Trophoblast cell (in vitro differentiated cells and primary cell): ENCODE measurements around the gene HNRNPC.

Experiments used
- DNase-seq, 2 donors: peaks; one replicate each; pipeline ENCODE4 v3.0.0-alpha.2; 2016
- H2AFZ ChIP-seq: 2 replicates; pipeline ENCODE4 v1.6.1; 2013; ENCODE audit warnings: low read length, moderate library complexity, mild to moderate bottlenecking; ENCODE audit not compliant: insufficient read depth, poor library complexity
- H2AK5ac ChIP-seq: 2 replicates; pipeline ENCODE4 v1.6.1; 2013; ENCODE audit warnings: mild to moderate bottlenecking, low read length
- H2BK120ac ChIP-seq: 2 replicates; pipeline ENCODE4 v1.6.1; 2013; ENCODE audit warnings: low read length, mild to moderate bottlenecking, moderate library complexity; ENCODE audit not compliant: insufficient read depth, poor library complexity
- H2BK12ac ChIP-seq: 2 replicates; pipeline ENCODE4 v1.6.1; 2013; ENCODE audit warnings: mild to moderate bottlenecking, low read length, moderate library complexity
- H2BK5ac ChIP-seq: 2 replicates; pipeline ENCODE4 v1.6.1; 2013; ENCODE audit warnings: low read length, low read depth, moderate library complexity, mild to moderate bottlenecking; ENCODE audit not compliant: poor library complexity
- H3K14ac ChIP-seq: 2 replicates; pipeline ENCODE4 v1.6.1; 2013; ENCODE audit warnings: mild to moderate bottlenecking, low read length
- H3K18ac ChIP-seq: 2 replicates; pipeline ENCODE4 v1.6.1; 2013; ENCODE audit warnings: mild to moderate bottlenecking, low read length
- H3K23ac ChIP-seq: 2 replicates; pipeline ENCODE4 v1.6.1; 2013; ENCODE audit warnings: low read length
- H3K27ac ChIP-seq: 2 replicates; pipeline ENCODE4 v1.5.1; 2013; ENCODE audit warnings: low read depth, mild to moderate bottlenecking, inconsistent platforms, low read length, moderate library complexity
- H3K27me3 ChIP-seq: 2 replicates; pipeline ENCODE4 v1.6.1; 2013; ENCODE audit warnings: inconsistent platforms, mild to moderate bottlenecking, low read length, moderate library complexity; ENCODE audit not compliant: insufficient read depth
- H3K36me3 ChIP-seq, 2 experiments: 1 replicate in 1 of 2; 2 replicates in 1 of 2; pipeline ENCODE4 v1.6.1; 2013; ENCODE audit warnings: low read length in 2 of 2, mild to moderate bottlenecking in 2 of 2, moderate library complexity in 1 of 2; ENCODE audit not compliant: insufficient read depth in 2 of 2, control insufficient read depth in 1 of 2
- H3K4ac ChIP-seq: 2 replicates; pipeline ENCODE4 v1.6.1; 2013; ENCODE audit warnings: low read depth, mild to moderate bottlenecking, low read length, moderate library complexity
- H3K4me1 ChIP-seq, 2 experiments: 1 replicate in 1 of 2; 2 replicates in 1 of 2; pipeline ENCODE4 v1.6.1; 2013; ENCODE audit warnings: low read length in 2 of 2, mild to moderate bottlenecking in 2 of 2, moderate library complexity in 1 of 2; ENCODE audit not compliant: insufficient read depth in 2 of 2, control insufficient read depth in 1 of 2
- H3K4me2 ChIP-seq: 2 replicates; pipeline ENCODE4 v1.6.1; 2013; ENCODE audit warnings: inconsistent platforms, mild to moderate bottlenecking, low read length, moderate library complexity
- H3K4me3 ChIP-seq: 2 replicates; pipeline ENCODE4 v1.5.1; 2013; ENCODE audit warnings: mild to moderate bottlenecking, low read depth, low read length, inconsistent platforms
- H3K79me1 ChIP-seq: one replicate; pipeline ENCODE4 v1.6.1; 2013; ENCODE audit warnings: low read length
- H3K79me2 ChIP-seq: 2 replicates; pipeline ENCODE4 v1.6.1; 2013; ENCODE audit warnings: low read length, mild to moderate bottlenecking; ENCODE audit not compliant: control insufficient read depth, insufficient read depth, poor library complexity
- H3K9ac ChIP-seq: 2 replicates; pipeline ENCODE4 v1.6.1; 2013; ENCODE audit warnings: mild to moderate bottlenecking, low read length
- H3K9me3 ChIP-seq: 2 replicates; pipeline ENCODE4 v1.6.1; 2013; ENCODE audit warnings: low read depth, mild to moderate bottlenecking, control low read depth, inconsistent platforms, low read length; ENCODE audit not compliant: insufficient read depth
- H4K12ac ChIP-seq: 2 replicates; pipeline ENCODE4 v1.6.1; 2013; ENCODE audit warnings: low read depth, mild to moderate bottlenecking, low read length, moderate library complexity
- H4K8ac ChIP-seq: 2 replicates; pipeline ENCODE4 v1.6.1; 2013; ENCODE audit warnings: low read depth, mild to moderate bottlenecking, low read length, moderate library complexity
- H4K91ac ChIP-seq: one replicate; pipeline ENCODE4 v1.6.1; 2013; ENCODE audit warnings: low read depth, mild to moderate bottlenecking, low read length, moderate library complexity
- WGBS: extraction: QIAGEN DNeasy Blood & Tissue Kit; methylation state at CpG from one replicate; pipeline ENCODE4 v1.1.7; 2013; ENCODE audit warnings: missing lambda C conversion rate; ENCODE audit not compliant: insufficient read length, insufficient coverage; ENCODE audit errors: extremely low coverage; 5-methylcytosine and 5-hydroxymethylcytosine counted together

The HNRNPC gene

DNA sequence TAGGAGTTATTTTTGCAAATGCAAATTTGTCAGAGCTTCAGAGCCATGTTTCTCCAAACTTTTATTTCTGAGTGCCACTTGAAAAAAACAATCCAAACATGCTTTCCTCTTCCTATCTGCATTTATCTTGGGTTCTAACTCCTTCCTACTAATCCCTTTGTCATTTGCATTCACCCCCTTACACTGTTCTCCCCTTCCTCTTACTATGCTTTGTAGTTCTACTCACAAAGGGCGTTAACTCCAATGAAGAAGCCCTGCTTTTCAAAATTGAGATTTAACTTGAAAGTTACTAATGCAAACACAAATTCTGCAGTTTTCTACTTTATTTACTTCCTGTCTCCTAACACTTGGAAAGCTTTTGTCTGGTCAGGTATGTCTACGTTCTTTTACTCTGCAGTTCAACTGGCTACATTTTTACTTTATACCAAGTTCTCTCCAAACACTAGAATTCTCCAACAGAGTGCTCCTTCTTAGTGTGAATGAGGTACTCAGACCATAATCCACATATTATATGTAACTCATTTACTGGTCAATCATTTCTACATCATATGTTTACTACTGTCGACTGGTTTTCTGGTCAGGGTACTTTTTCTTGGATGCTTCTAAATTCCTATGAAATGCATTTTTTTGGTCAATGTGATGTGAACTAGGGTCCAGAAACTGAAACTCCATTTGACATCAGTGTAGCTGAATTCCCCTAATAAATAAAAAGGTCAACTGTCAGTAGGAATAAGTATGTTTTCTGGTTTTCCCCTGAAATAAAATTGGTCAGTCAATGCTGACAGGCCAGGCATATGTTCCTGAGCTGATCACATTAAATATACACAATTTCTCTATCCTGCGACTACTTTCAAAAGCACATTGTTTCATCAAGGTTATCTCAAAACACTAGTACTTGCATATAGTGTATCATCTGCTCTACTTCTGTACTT lies 62.2 kb downstream of the HNRNPC start:
- Histone ChIP-seq H3K79me1 (no peaks in the 10 kb centered on the region), H2BK5ac (no peak overlapping the region), H3K79me2 (no peaks in the 10 kb centered on the region), H3K4ac (no peak overlapping the region), H4K12ac (no peak overlapping the region), H3K23ac (no peak overlapping the region), H3K4me2 (no peak overlapping the region), H3K18ac (no peak overlapping the region), H3K27ac (no peak overlapping the region), H3K4me3 (no peak overlapping the region), H3K27me3 (no peaks in the 10 kb centered on the region), H2BK120ac (no peak overlapping the region), H4K91ac (no peak overlapping the region), H2AFZ (no peak overlapping the region), H3K36me3 (peaks cover 11 to 45% of the 10 kb centered on the region in 2 experiments), H3K4me1 (no peaks in the 10 kb centered on the region), H3K9me3 (no peaks in the 10 kb centered on the region), H3K9ac (no peak overlapping the region), H2AK5ac (no peak overlapping the region), H2BK12ac (no peak overlapping the region), H4K8ac (no peak overlapping the region), H3K14ac (no peak overlapping the region)
- no peak for DNase-seq
- WGBS, result no CpG with 5 or more reads among the region's 4 CpGs

DNA sequence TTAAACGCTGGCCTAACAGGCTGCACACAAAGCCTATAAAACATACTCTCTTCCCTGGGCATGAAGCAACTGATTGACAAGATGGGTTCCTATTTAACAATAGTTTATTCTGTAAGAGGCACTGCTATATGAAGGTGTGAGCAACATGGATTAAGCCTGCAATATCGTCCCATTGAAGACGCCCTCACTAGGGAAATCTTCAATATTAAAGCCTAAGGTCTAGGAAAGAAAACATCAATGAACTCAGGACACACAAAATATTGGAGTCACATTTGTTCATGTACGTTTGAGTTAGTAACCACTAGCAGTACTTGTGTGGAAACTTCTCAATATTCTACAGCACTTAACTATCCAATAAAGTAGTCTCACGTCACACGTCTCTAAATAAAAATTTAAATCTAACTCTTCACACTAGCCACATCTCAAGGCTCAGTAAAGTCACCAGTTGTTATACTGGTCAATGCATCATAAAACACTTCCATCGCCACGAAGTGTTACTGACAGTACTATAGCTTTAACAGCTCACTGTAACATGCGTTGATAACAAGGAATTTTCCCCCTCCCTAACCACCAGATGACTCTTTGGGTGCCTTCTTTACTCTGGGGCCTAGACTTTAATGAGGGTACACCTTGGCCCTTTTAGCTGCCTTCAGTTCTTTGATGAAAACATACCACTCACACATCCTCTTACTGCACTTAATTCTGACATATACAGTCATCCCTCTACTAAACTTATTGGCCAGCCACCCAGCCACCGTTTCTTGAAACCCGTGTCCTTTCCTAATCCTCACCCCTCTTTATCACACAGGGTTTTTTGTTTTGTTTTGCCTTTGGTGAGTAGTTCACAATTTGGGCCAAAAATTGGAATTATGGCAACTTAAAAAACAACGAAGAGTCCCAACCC lies 63.3 kb downstream of the HNRNPC start:
- Histone ChIP-seq H3K27me3 (no peaks in the 10 kb centered on the region), H4K8ac (no peak overlapping the region), H3K18ac (no peak overlapping the region), H2AK5ac (no peak overlapping the region), H4K91ac (no peak overlapping the region), H2BK120ac (no peak overlapping the region), H2AFZ (no peak overlapping the region), H3K9me3 (no peaks in the 10 kb centered on the region), H3K14ac (no peak overlapping the region), H3K4me2 (no peak overlapping the region), H3K4me1 (no peaks in the 10 kb centered on the region), H2BK5ac (no peak overlapping the region), H3K79me2 (no peaks in the 10 kb centered on the region), H3K36me3 (peaks cover 5 to 36% of the 10 kb centered on the region in 2 experiments), H3K9ac (no peak overlapping the region), H4K12ac (no peak overlapping the region), H3K4ac (no peak overlapping the region), H3K27ac (no peak overlapping the region), H3K23ac (no peak overlapping the region), H2BK12ac (no peak overlapping the region), H3K79me1 (no peaks in the 10 kb centered on the region), H3K4me3 (no peak overlapping the region)
- 100% methylated on average over 2 of the region's 12 CpGs for WGBS
- no peak for DNase-seq

DNA sequence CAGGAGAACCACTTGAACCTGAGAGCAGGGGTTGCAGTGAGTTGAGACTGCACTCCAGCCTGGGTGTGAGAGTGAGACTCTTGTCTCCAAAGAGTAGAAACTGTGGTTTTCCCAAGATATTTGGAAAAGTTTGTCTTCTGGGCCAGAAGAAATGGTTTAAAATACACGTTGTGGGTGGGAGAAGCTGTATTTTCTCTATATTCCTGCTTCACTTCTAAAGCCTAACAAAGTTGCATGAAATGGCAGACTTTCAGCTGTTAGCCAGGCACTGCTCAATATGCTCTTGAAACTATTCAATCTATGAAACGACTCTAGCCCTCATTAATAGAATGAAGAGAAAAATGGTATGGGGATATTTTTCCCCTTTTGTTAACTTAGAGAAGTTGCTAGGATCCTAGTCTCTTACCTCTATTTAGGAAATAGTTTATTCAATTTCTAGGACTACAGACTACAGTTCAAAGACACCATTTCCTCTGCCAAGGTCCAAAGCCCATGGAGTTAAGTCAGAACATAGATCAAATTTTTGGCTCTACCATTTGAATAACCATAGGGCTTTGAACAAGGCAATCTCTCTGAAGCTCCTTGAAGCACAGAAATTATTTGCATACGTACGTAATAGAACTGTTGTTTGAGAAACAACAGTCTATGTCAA lies 64.1 kb downstream of the HNRNPC start:
- H2BK5ac ChIP-seq, result no peak overlapping the region
- no peaks in the 10 kb centered on the region for H3K27me3 ChIP-seq
- no peak overlapping the region for H4K12ac ChIP-seq
- no peak overlapping the region for H2BK12ac ChIP-seq
- no peak overlapping the region for H3K9ac ChIP-seq
- peaks cover 5 to 36% of the 10 kb centered on the region in 2 experiments for H3K36me3 ChIP-seq
- H3K9me3 ChIP-seq, result no peaks in the 10 kb centered on the region
- H3K14ac ChIP-seq, result no peak overlapping the region
- H4K91ac ChIP-seq, result no peak overlapping the region
- H3K23ac ChIP-seq, result no peak overlapping the region
- WGBS, result no CpG with 5 or more reads among the region's 4 CpGs
- no peaks in the 10 kb centered on the region for H3K79me2 ChIP-seq
- H3K4me3 ChIP-seq, result no peak overlapping the region
- H3K27ac ChIP-seq, result no peak overlapping the region
- H4K8ac ChIP-seq, result no peak overlapping the region
- no peaks in the 10 kb centered on the region for H3K4me1 ChIP-seq
- H2BK120ac ChIP-seq, result no peak overlapping the region
- H2AFZ ChIP-seq, result no peak overlapping the region
- H3K79me1 ChIP-seq, result no peaks in the 10 kb centered on the region
- H3K4ac ChIP-seq, result no peak overlapping the region
- no peak overlapping the region for H3K18ac ChIP-seq
- no peak for DNase-seq
- H2AK5ac ChIP-seq, result no peak overlapping the region
- no peak overlapping the region for H3K4me2 ChIP-seq
